CD14-positive monocyte (primary cell): ENCODE results near the gene TNFSF13B. TPM values are rescaled to one million over a fixed set of nuclear protein-coding genes. Genes with fewer than 3 reads are reported as not detected.

Experiments
- DNase-seq, 3 donors: peaks; one replicate each; pipeline ENCODE4 v3.0.0-alpha.2; 2011 to 2022
- H2AFZ ChIP-seq: 2 replicates; pipeline ENCODE4 v1.6.0; 2012; ENCODE audit warnings: mild to moderate bottlenecking, low read depth, low read length, inconsistent platforms; ENCODE audit not compliant: insufficient read depth, poor library complexity, severe bottlenecking
- H3K27ac ChIP-seq, 2 donors: 1 replicate in 1 of 2; 2 replicates in 1 of 2; pipeline ENCODE4 v1.5.1; 2012 to 2013; ENCODE audit warnings: low read length in 2 of 2, control low read depth in 1 of 2, inconsistent platforms in 1 of 2, low read depth in 1 of 2, mild to moderate bottlenecking in 1 of 2
- H3K27me3 ChIP-seq, 2 donors: one replicate each; pipeline versions ENCODE4 v1.6.0 to v1.6.1; 2011 to 2013; ENCODE audit warnings: low read length in 2 of 2; ENCODE audit not compliant: control insufficient read depth in 2 of 2, insufficient read depth in 2 of 2
- H3K36me3 ChIP-seq, 2 donors: replicated peaks in 1 of 2; 1 replicate in 1 of 2; 2 replicates in 1 of 2; pipeline versions ENCODE4 v1.5.1 to v1.6.1; 2012 to 2013; ENCODE audit warnings: low read length in 2 of 2, control low read depth in 1 of 2, inconsistent platforms in 1 of 2, mild to moderate bottlenecking in 1 of 2; ENCODE audit not compliant: insufficient read depth in 2 of 2, control insufficient read depth in 1 of 2
- H3K4me1 ChIP-seq, 2 donors: 1 replicate in 1 of 2; 2 replicates in 1 of 2; pipeline versions ENCODE4 v1.5.1 to v1.6.1; 2012 to 2013; ENCODE audit warnings: low read length in 2 of 2, control low read depth in 1 of 2, inconsistent platforms in 1 of 2, mild to moderate bottlenecking in 1 of 2, moderate library complexity in 1 of 2; ENCODE audit not compliant: insufficient read depth in 2 of 2, control insufficient read depth in 1 of 2
- H3K4me2 ChIP-seq: replicated peaks from 2 replicates; pipeline ENCODE3; 2012; ENCODE audit warnings: low read length, moderate library complexity, mild to moderate bottlenecking; ENCODE audit not compliant: poor library complexity, severe bottlenecking; ENCODE audit errors: extremely low read depth
- H3K4me3 ChIP-seq, 3 experiments: fragments of 200-600 bp in 1 of 3; sonication (generic) in 1 of 3; replicated peaks in 1 of 3; 1 replicate in 2 of 3; 2 replicates in 1 of 3; pipeline ENCODE4 v1.5.1; 2011 to 2013; ENCODE audit warnings: low read length in 3 of 3, mild to moderate bottlenecking in 3 of 3, control low read depth in 2 of 3, low read depth in 2 of 3, inconsistent platforms in 1 of 3, moderate library complexity in 1 of 3
- H3K79me2 ChIP-seq: 2 replicates; pipeline ENCODE4 v1.6.0; 2012; ENCODE audit warnings: mild to moderate bottlenecking, control low read depth, inconsistent platforms, low read length, moderate library complexity; ENCODE audit not compliant: insufficient read depth
- H3K9ac ChIP-seq: 2 replicates; pipeline ENCODE4 v1.6.0; 2017; ENCODE audit warnings: low read length, mild to moderate bottlenecking; ENCODE audit not compliant: insufficient read depth, poor library complexity, severe bottlenecking
- H3K9me3 ChIP-seq, 2 donors: replicated peaks in 1 of 2; 1 replicate in 1 of 2; 2 replicates in 1 of 2; pipeline versions ENCODE4 v1.5.1 to v1.6.1; 2012 to 2013; ENCODE audit warnings: low read length in 2 of 2, control low read depth in 1 of 2; ENCODE audit not compliant: control insufficient read depth in 1 of 2, insufficient read depth in 1 of 2
- H4K20me1 ChIP-seq: 2 replicates; pipeline ENCODE4 v1.6.0; 2012; ENCODE audit warnings: mild to moderate bottlenecking, low read length, control low read depth, moderate library complexity; ENCODE audit not compliant: insufficient read depth
- H3K27ac Mint-ChIP-seq, 7 donors: one replicate each; pipeline ENCODE4 v1.8.0; 2020; ENCODE audit warnings: mild to moderate bottlenecking in 7 of 7, mixed read lengths in 7 of 7, moderate library complexity in 6 of 7, inconsistent platforms in 2 of 7
- H3K27me3 Mint-ChIP-seq, 3 donors: one replicate each; pipeline ENCODE4 v1.8.0; 2021 to 2022; ENCODE audit warnings: low read depth in 3 of 3, mild to moderate bottlenecking in 3 of 3, mixed read lengths in 3 of 3, moderate library complexity in 3 of 3, inconsistent platforms in 1 of 3
- H3K36me3 Mint-ChIP-seq, 2 donors: one replicate each; pipeline ENCODE4 v1.8.0; 2020; ENCODE audit warnings: mixed read lengths in 2 of 2, inconsistent platforms in 1 of 2, mild to moderate bottlenecking in 1 of 2
- H3K4me1 Mint-ChIP-seq: one replicate; pipeline ENCODE4 v1.8.0; 2020; ENCODE audit warnings: mild to moderate bottlenecking, mixed read lengths
- H3K4me3 Mint-ChIP-seq, 2 donors: one replicate each; pipeline ENCODE4 v1.8.0; 2020; ENCODE audit warnings: mild to moderate bottlenecking in 2 of 2, mixed read lengths in 2 of 2, moderate library complexity in 1 of 2
- H3K9me3 Mint-ChIP-seq, 7 donors: one replicate each; pipeline ENCODE4 v1.8.0; 2020 to 2022; ENCODE audit warnings: mixed read lengths in 7 of 7, mild to moderate bottlenecking in 6 of 7, moderate library complexity in 6 of 7, inconsistent platforms in 2 of 7
- CTCF ChIP-seq: fragments of 200-600 bp; IDR thresholded peaks from one replicate; pipeline ENCODE4 v1.8.0; 2022; ENCODE audit warnings: antibody characterized with exemption, mild to moderate bottlenecking
- WGBS: methylation state at CpG from one replicate; pipeline ENCODE4 v1.1.5; 2013; ENCODE audit warnings: missing lambda C conversion rate; ENCODE audit not compliant: insufficient coverage; 5-methylcytosine and 5-hydroxymethylcytosine counted together
- intact Hi-C, 2 donors: fragments of 100-400 bp; cut with micrococcal nuclease; formaldehyde crosslinking; loops; one replicate each; pipeline versions ENCODE4 v1.15.0 to v1.15.1; 2023
- polyA minus RNA-seq: library from RNA; depleted of rRNA, polyadenylated mRNA; stranded (reverse); fragments of >200 nt; gene quantifications from 2 replicates; pipeline ENCODE4 v1.2.3, GENCODE V29; 2012
- polyA plus RNA-seq, 3 donors: library from polyadenylated mRNA; depleted of rRNA in 1 of 3; unstranded in 2 of 3; stranded (reverse) in 1 of 3; fragments of 300-500 nt in 2 of 3; fragments of >200 nt in 1 of 3; fragmentation: Illumina TruSeq in 2 of 3; gene quantifications; 1 replicate in 2 of 3; 2 replicates in 1 of 3; pipeline ENCODE4 v1.2.3, GENCODE V29; 2012 to 2021
- total RNA-seq, 12 experiments: library from RNA in 1 of 12; stranded (reverse) in 1 of 12; fragments of 120-200 nt in 1 of 12; gene quantifications; one replicate each; pipeline ENCODE4 v1.2.4 and lab custom pipeline; 2013 to 2026; ENCODE audit warnings: mixed read lengths in 6 of 12, inconsistent platforms in 1 of 12

Gene TNFSF13B, protein sequence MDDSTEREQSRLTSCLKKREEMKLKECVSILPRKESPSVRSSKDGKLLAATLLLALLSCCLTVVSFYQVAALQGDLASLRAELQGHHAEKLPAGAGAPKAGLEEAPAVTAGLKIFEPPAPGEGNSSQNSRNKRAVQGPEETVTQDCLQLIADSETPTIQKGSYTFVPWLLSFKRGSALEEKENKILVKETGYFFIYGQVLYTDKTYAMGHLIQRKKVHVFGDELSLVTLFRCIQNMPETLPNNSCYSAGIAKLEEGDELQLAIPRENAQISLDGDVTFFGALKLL
- 267 TPM for total RNA-seq (2013)
- polyA plus RNA-seq (100 to 1,000 TPM; 117 to 587 (median 558) TPM), polyA minus RNA-seq (138 and 279 TPM in 2 replicates), total RNA-seq (lab: John Stamatoyannopoulos, UW) (17.0 to 185 (median 95.9) reads per million in 11 experiments)

DNA sequence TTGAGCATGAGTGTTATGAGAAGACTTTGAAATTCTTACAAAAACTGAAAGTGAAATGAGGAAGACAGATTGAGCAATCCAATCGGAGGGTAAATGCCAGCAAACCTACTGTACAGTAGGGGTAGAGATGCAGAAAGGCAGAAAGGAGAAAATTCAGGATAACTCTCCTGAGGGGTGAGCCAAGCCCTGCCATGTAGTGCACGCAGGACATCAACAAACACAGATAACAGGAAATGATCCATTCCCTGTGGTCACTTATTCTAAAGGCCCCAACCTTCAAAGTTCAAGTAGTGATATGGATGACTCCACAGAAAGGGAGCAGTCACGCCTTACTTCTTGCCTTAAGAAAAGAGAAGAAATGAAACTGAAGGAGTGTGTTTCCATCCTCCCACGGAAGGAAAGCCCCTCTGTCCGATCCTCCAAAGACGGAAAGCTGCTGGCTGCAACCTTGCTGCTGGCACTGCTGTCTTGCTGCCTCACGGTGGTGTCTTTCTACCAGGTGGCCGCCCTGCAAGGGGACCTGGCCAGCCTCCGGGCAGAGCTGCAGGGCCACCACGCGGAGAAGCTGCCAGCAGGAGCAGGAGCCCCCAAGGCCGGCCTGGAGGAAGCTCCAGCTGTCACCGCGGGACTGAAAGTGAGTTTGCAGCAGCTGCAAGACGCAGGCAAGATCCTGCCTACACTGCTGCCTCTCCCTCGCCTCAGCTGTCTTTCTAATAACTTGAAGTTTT lies at the start of gene TNFSF13B:
Gene TNFSF13B (plus strand): TSS at position 118 of the 728 bp plus-strand sequence. CDS start 178 bp downstream, at position 296.
- H3K9ac ChIP-seq: peak within 1 kb of the TSS; percentile 76
- TF ChIP-seq CTCF: no peak
- peak within 1 kb of the TSS; percentile 73 to 98 (median 85) for H3K4me3 ChIP-seq
- Mint-ChIP-seq H3K9me3 (peaks cover 0 to 2% (median 0%) of the 10 kb centered on the region in 7 donors), H3K4me1 (peaks cover 62% of the 10 kb centered on the region), H3K27ac (peak within 1 kb of the TSS; percentile 96 to 100 (median 99)), H3K36me3 (peaks cover 4 to 7% of the 10 kb centered on the region in 2 donors), H3K27me3 (no peaks in the 10 kb centered on the region), H3K4me3 (peak within 1 kb of the TSS; percentile 91 to 98)
- H3K9me3 ChIP-seq: no peaks in the 10 kb centered on the region
- WGBS: under 1% methylated on average over 12 of the region's 16 CpGs
- no peaks in the 10 kb centered on the region for H4K20me1 ChIP-seq
- peak; percentile 76 to 86 (median 85) for DNase-seq
- peak within 1 kb of the TSS; percentile 73 for H2AFZ ChIP-seq
- H3K36me3 ChIP-seq: no peaks in the 10 kb centered on the region
- intact Hi-C loops: loop anchor here (2.0 to 5.0 kb wide), 2 partner anchors 51 to 52 kb away; partner anchors contain the start of genes ABHD13 (in 2 of the 2) and LIG4 (in 1 of the 2)
- peaks cover 54 to 70% of the 10 kb centered on the region in 2 donors for H3K4me1 ChIP-seq
- peaks cover 65% of the 10 kb centered on the region for H3K79me2 ChIP-seq
- H3K27me3 ChIP-seq: no peaks in the 10 kb centered on the region
- peak within 1 kb of the TSS; percentile 83 for H3K4me2 ChIP-seq
- peak within 1 kb of the TSS; percentile 82 to 99 for H3K27ac ChIP-seq

DNA sequence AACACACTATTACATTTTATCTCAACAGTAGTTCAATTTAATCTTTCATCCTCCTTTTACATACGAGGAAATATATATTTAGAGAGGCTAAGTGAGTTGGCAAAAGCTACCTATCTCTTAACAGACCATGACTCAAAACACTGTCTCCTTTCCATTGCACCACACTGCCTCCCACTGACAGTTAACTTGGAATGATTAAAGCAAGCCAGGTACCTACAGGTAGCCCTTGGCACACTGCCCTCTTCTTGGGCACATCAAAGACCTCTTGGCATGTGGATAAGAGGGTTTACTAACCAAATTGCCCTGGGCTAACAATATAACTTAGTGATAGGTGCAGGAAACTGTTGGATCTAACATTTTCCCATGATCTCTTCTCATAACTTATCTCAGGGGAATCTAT lies 49.5 kb upstream of the TNFSF13B start:
- H3K4me1 ChIP-seq: peaks cover 31 to 40% of the 10 kb centered on the region in 2 donors

More for the DNA sequence above, 49.5 kb upstream of the TNFSF13B start:
- TF ChIP-seq CTCF: no peak
- H4K20me1 ChIP-seq: peaks cover 20% of the 10 kb centered on the region
- peak overlapping the region in 1 of 3 experiments; percentile 96 for H3K4me3 ChIP-seq
- peak overlapping the region; percentile 81 for H3K4me2 ChIP-seq
- Mint-ChIP-seq H3K4me3 (peak overlapping the region in 1 of 2 donors; percentile 41), H3K4me1 (peaks cover 37% of the 10 kb centered on the region), H3K9me3 (peaks cover 0 to 1% (median 0%) of the 10 kb centered on the region in 7 donors), H3K36me3 (peaks cover 2 to 4% of the 10 kb centered on the region in 2 donors), H3K27me3 (no peaks in the 10 kb centered on the region), H3K27ac (peak overlapping the region in 2 of 7 donors; percentile 57 to 73)
- no peak overlapping the region for H3K9ac ChIP-seq
- intact Hi-C loops: loop anchor here in 1 of 2 donors (10.0 kb wide), 2 partner anchors 105 to 285 kb away; no protein-coding TSS in a partner anchor
- no peak overlapping the region for H3K27ac ChIP-seq
- peaks cover 87% of the 10 kb centered on the region for H3K79me2 ChIP-seq
- no peaks in the 10 kb centered on the region for H3K36me3 ChIP-seq
- H2AFZ ChIP-seq: no peak overlapping the region
- no peaks in the 10 kb centered on the region for H3K27me3 ChIP-seq
- no peaks in the 10 kb centered on the region for H3K9me3 ChIP-seq
- WGBS: no CpG with 5 or more reads among the region's 1 CpG
- no peak for DNase-seq
